Gastrocnemius medialis (tissue), 4 donors: ENCODE results near the gene SLC10A7.

Experiments used
- CTCF ChIP-seq, 5 experiments: fragments of 450-650 bp in 3 of 5; fragments of 200-600 bp in 2 of 5; sonication (generic) in 2 of 5; IDR thresholded peaks in 4 of 5; conservative IDR thresholded peaks in 1 of 5; 1 replicate in 4 of 5; 2 replicates in 1 of 5; pipeline ENCODE4 v1.5.1; 2016 to 2019; ENCODE audit warnings: antibody characterized with exemption in 5 of 5, mild to moderate bottlenecking in 3 of 5, moderate library complexity in 3 of 5
- POLR2A ChIP-seq, 2 donors: fragments of 450-650 bp; IDR thresholded peaks; one replicate each; pipeline ENCODE4 v1.6.1; 2017; ENCODE audit warnings: antibody characterized with exemption in 2 of 2, mild to moderate bottlenecking in 2 of 2, moderate library complexity in 2 of 2

GRCh38 chr4:146294776-146295175 lies 227.0 kb downstream of the SLC10A7 start:
- TF ChIP-seq CTCF (IDR thresholded peaks at IDR 0.05 in 4 of 5, conservative IDR thresholded peaks at IDR 0.05 in 1 of 5), result no peak
- TF ChIP-seq POLR2A (IDR thresholded peaks at IDR 0.05), result no peak
